ENCODE results near the gene FUS. TPM values are rescaled to one million over a fixed set of nuclear protein-coding genes. Genes with fewer than 3 reads are reported as not detected.

FUS gene
- total and polyA plus RNA-seq, 2 of the 13 experiments (the other 11 are each of a cell fraction or from before 2014, with no cell fraction given), result 68.1 to 168 TPM

- TF ChIP-seq ZNF292 (CRISPR knock-in tag; IDR thresholded peaks at IDR 0.05; ENCODE audit: borderline replicate concordance, low read depth) (no peak), SNAPC2 (CRISPR knock-in tag; IDR thresholded peaks at IDR 0.05) (no peak), ZNF766 (CRISPR knock-in tag; IDR thresholded peaks at IDR 0.05; ENCODE audit: borderline replicate concordance) (0 out of 2 replicates have a peak, but pooled peaks have one; percentile 43), NFYC (CRISPR knock-in tag; IDR thresholded peaks at IDR 0.05) (no peak), SETDB1 (CRISPR knock-in tag; IDR thresholded peaks at IDR 0.05; ENCODE audit: borderline replicate concordance) (no peak), ZBTB3 (CRISPR knock-in tag; IDR thresholded peaks at IDR 0.05; ENCODE audit: borderline replicate concordance, low read depth) (0 out of 2 replicates have a peak, but pooled peaks have one; percentile 41), ZBED4 (CRISPR knock-in tag; IDR thresholded peaks at IDR 0.05; ENCODE audit: borderline replicate concordance) (peak; percentile 56; the same call in 1 of the 2 replicates), SRSF1 (optimal IDR thresholded peaks at IDR 0.05; ENCODE audit: low read depth, low read length) (no peak), SIX4 (CRISPR knock-in tag; IDR thresholded peaks at IDR 0.05) (no peak), ZNF850 (CRISPR knock-in tag; conservative IDR thresholded peaks at IDR 0.05) (no peak), ZNF367 (CRISPR knock-in tag; IDR thresholded peaks at IDR 0.05; ENCODE audit: borderline replicate concordance) (no peak), RXRA (CRISPR knock-in tag; IDR thresholded peaks at IDR 0.05) (peak; percentile 10; the same call in 1 of the 2 replicates), EEA1 (CRISPR knock-in tag; IDR thresholded peaks at IDR 0.05; ENCODE audit: borderline replicate concordance) (no peak; the same call in 1 of the 2 replicates), ZFP37 (CRISPR knock-in tag; IDR thresholded peaks at IDR 0.05; ENCODE audit: borderline replicate concordance) (no peak), AGO1 (IDR thresholded peaks at IDR 0.05; ENCODE audit: low read depth, low read length, poor library complexity, severe bottlenecking) (no peak)
- TF ChIP-seq, protein P1, sequence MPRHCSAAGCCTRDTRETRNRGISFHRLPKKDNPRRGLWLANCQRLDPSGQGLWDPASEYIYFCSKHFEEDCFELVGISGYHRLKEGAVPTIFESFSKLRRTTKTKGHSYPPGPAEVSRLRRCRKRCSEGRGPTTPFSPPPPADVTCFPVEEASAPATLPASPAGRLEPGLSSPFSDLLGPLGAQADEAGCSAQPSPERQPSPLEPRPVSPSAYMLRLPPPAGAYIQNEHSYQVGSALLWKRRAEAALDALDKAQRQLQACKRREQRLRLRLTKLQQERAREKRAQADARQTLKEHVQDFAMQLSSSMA (CRISPR knock-in tag; IDR thresholded peaks at IDR 0.05), result peak; percentile 92
- TF ChIP-seq, protein P2, sequence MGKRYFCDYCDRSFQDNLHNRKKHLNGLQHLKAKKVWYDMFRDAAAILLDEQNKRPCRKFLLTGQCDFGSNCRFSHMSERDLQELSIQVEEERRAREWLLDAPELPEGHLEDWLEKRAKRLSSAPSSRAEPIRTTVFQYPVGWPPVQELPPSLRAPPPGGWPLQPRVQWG (CRISPR knock-in tag; IDR thresholded peaks at IDR 0.05; ENCODE audit: borderline replicate concordance, low read depth), result no peak
- TF ChIP-seq, protein P3, sequence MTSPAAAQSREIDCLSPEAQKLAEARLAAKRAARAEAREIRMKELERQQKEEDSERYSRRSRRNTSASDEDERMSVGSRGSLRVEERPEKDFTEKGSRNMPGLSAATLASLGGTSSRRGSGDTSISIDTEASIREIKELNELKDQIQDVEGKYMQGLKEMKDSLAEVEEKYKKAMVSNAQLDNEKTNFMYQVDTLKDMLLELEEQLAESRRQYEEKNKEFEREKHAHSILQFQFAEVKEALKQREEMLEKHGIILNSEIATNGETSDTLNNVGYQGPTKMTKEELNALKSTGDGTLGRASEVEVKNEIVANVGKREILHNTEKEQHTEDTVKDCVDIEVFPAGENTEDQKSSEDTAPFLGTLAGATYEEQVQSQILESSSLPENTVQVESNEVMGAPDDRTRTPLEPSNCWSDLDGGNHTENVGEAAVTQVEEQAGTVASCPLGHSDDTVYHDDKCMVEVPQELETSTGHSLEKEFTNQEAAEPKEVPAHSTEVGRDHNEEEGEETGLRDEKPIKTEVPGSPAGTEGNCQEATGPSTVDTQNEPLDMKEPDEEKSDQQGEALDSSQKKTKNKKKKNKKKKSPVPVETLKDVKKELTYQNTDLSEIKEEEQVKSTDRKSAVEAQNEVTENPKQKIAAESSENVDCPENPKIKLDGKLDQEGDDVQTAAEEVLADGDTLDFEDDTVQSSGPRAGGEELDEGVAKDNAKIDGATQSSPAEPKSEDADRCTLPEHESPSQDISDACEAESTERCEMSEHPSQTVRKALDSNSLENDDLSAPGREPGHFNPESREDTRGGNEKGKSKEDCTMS (CRISPR knock-in tag; conservative IDR thresholded peaks at IDR 0.05), result no peak
- TF ChIP-seq, protein P4, sequence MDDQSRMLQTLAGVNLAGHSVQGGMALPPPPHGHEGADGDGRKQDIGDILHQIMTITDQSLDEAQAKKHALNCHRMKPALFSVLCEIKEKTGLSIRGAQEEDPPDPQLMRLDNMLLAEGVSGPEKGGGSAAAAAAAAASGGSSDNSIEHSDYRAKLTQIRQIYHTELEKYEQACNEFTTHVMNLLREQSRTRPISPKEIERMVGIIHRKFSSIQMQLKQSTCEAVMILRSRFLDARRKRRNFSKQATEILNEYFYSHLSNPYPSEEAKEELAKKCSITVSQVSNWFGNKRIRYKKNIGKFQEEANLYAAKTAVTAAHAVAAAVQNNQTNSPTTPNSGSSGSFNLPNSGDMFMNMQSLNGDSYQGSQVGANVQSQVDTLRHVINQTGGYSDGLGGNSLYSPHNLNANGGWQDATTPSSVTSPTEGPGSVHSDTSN (CRISPR knock-in tag; IDR thresholded peaks at IDR 0.05; ENCODE audit: borderline replicate concordance), result no peak
These were observed 41.0 kb upstream of the FUS start (continued) for GRCh38 chr16:31138621-31139578.

Measured in HepG2 (cell line).